Panc1 (cell line): Measurements from ENCODE around the gene SLIT3. TPM values are rescaled to one million over a fixed set of nuclear protein-coding genes. Genes with fewer than 3 reads are reported as not detected.

ENCODE experiments used
- ATAC-seq: fragments of 200-7000 bp; cut with Tn5 transposase; 2 replicates; pipeline ENCODE4 v1.9.1; 2020; ENCODE audit warnings: mild to moderate bottlenecking, moderate library complexity
- BruUV-seq: library from RNA; stranded (reverse); fragments of 400-500 nt; replicated peaks from 2 replicates; lab custom pipeline; 2021; lab: Mats Ljungman, UMichigan
- CTCF ChIA-PET: fragments of 300-600 bp; sonication (Branson Sonifier 250); formaldehyde crosslinking; loops from one replicate; lab custom pipeline; 2022; ENCODE audit warnings: antibody characterized with exemption; lab: Charles Lee
- POLR2A ChIA-PET: fragments of 300-600 bp; sonication (Branson Sonifier 250); formaldehyde crosslinking; loops from one replicate; lab custom pipeline; 2022; ENCODE audit warnings: antibody characterized with exemption; lab: Charles Lee
- DNase-seq: peaks from one replicate; pipeline ENCODE4 v3.0.0-alpha.2; 2010; ENCODE audit warnings: low read depth, low spot score
- H3K27ac ChIP-seq: 2 replicates; pipeline ENCODE4 v1.5.1; 2011; ENCODE audit warnings: mild to moderate bottlenecking, low read length, inconsistent platforms
- H3K27me3 ChIP-seq: fragments of 200-500 bp; sonication (Bioruptor generic); 2 replicates; pipeline ENCODE4 v1.6.0; 2014; ENCODE audit warnings: low read length, inconsistent platforms; ENCODE audit not compliant: control insufficient read depth, insufficient read depth
- H3K36me3 ChIP-seq: fragments of 200-500 bp; sonication (Bioruptor generic); 2 replicates; pipeline ENCODE4 v1.5.1; 2014; ENCODE audit warnings: inconsistent platforms, mild to moderate bottlenecking, low read length, moderate library complexity; ENCODE audit not compliant: control insufficient read depth, insufficient read depth
- H3K4me1 ChIP-seq: 2 replicates; pipeline ENCODE4 v1.5.1; 2011; ENCODE audit warnings: inconsistent platforms, mild to moderate bottlenecking, low read length, moderate library complexity; ENCODE audit not compliant: control insufficient read depth, insufficient read depth
- H3K4me3 ChIP-seq, 2 experiments: 2 replicates each; pipeline ENCODE4 v1.5.1; 2011 to 2012; ENCODE audit warnings: low read depth in 2 of 2, low read length in 2 of 2, mild to moderate bottlenecking in 2 of 2, inconsistent platforms in 1 of 2, moderate library complexity in 1 of 2
- H3K9me3 ChIP-seq: fragments of 200-500 bp; sonication (Bioruptor generic); 2 replicates; pipeline ENCODE4 v1.5.1; 2014; ENCODE audit warnings: low read depth, mild to moderate bottlenecking, inconsistent platforms, low read length, moderate library complexity; ENCODE audit not compliant: control insufficient read depth, insufficient read depth
- CTCF ChIP-seq: fragments of 450-650 bp; IDR thresholded peaks from 2 replicates; pipeline ENCODE4 v1.5.1; 2017; ENCODE audit warnings: mild to moderate bottlenecking
- POLR2AphosphoS5 ChIP-seq: IDR thresholded peaks from 2 replicates; pipeline ENCODE4 v1.6.1; 2012; ENCODE audit warnings: mild to moderate bottlenecking, low read depth, low read length, moderate library complexity
- REST ChIP-seq, 2 experiments: IDR thresholded peaks; 2 replicates each; pipeline ENCODE4 v1.6.1; 2011 to 2012; ENCODE audit warnings: low read depth in 2 of 2, control low read depth in 1 of 2, low read length in 1 of 2, mild to moderate bottlenecking in 1 of 2, moderate library complexity in 1 of 2; ENCODE audit not compliant: insufficient read depth in 1 of 2
- SIN3A ChIP-seq: IDR thresholded peaks from 2 replicates; pipeline ENCODE4 v1.6.1; 2012; ENCODE audit warnings: low read depth, mild to moderate bottlenecking, low read length, moderate library complexity, borderline replicate concordance; ENCODE audit not compliant: insufficient read depth
- TCF7L2 ChIP-seq: IDR thresholded peaks from 2 replicates; pipeline ENCODE4 v1.6.1; 2011; ENCODE audit warnings: mild to moderate bottlenecking, low read depth, low read length, inconsistent platforms
- in situ Hi-C: cut with HindIII; loops from 2 replicates; pipeline ENCODE4 v1.10.0; 2016; ENCODE audit warnings: low sequenced_read_pairs, low pct_unique_long_range_greater_than_20kb
- intact Hi-C: fragments of 100-400 bp; cut with micrococcal nuclease; formaldehyde crosslinking; loops from one replicate; pipeline ENCODE4 v1.10.0; 2022; ENCODE audit not compliant: unreplicated experiment
- total RNA-seq: library from RNA; stranded (reverse); gene quantifications from one replicate; pipeline ENCODE4 v1.2.1, GENCODE V29; 2021; ENCODE audit not compliant: unreplicated experiment

SLIT3 gene
- total RNA-seq, 1 experiment from 2014 or later = 26.4 TPM

- in situ Hi-C loops (no loop called here), intact Hi-C loops (no loop called here)
- ATAC-seq (no peak), DNase-seq (no peak)
- CTCF ChIA-PET = no interaction called here
- H3K4me1 ChIP-seq = no peaks in the 10 kb centered on the region
- POLR2A ChIA-PET = no interaction called here
- no peaks in the 10 kb centered on the region for H3K9me3 ChIP-seq
- TF ChIP-seq REST (IDR thresholded peaks at IDR 0.05; ENCODE audit: insufficient read depth in 1 of 2, low read depth in 2 of 2, low read length in 1 of 2) (no peak), SIN3A (no peak), TCF7L2 (no peak)
- H3K36me3 ChIP-seq = no peaks in the 10 kb centered on the region
- H3K27ac ChIP-seq = no peak overlapping the region
- H3K4me3 ChIP-seq = no peak overlapping the region
- peaks cover 2% of the 10 kb centered on the region; the same call in 1 of the 2 replicates for H3K27me3 ChIP-seq
- no TSS peak for BruUV-seq
Observed at GRCh38 chr5:168883991-168884390, 416.9 kb downstream of the SLIT3 start.

DNA sequence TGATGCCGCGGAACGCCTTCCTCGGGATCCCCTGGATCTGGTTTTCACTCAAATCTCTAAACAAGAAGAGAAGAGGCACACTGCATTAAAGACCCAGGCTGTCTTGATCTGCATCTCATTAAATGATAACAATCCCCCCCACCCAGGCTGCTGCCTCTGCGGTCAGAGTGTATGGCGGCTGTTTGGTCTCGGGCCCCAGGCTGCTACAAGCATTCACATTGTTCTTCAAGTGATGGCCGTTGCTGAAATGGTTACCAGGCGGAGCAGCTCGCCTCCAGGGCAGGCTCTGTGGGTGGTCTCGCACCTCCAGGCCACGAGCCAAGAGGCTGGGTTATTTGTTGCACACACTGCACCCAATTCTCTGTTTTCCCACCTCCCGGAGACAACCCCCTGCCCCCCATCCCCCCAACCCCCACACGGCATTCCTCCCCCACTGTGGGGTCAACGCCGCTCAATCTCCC, 417.6 kb downstream of the SLIT3 start:
- no TSS peak for BruUV-seq
- Histone ChIP-seq H3K27ac (no peak overlapping the region), H3K27me3 (peaks cover 2% of the 10 kb centered on the region; the same call in 1 of the 2 replicates), H3K4me3 (no peak overlapping the region), H3K36me3 (no peaks in the 10 kb centered on the region), H3K4me1 (no peaks in the 10 kb centered on the region), H3K9me3 (no peaks in the 10 kb centered on the region)
- CTCF ChIA-PET = no interaction called here
- POLR2A ChIA-PET = no interaction called here
- no peak for TF ChIP-seq POLR2AphosphoS5
- TF ChIP-seq REST (IDR thresholded peaks at IDR 0.05; ENCODE audit: insufficient read depth in 1 of 2, low read depth in 2 of 2, low read length in 1 of 2) = no peak
- TF ChIP-seq CTCF = no peak
- in situ Hi-C loops = no loop called here
- intact Hi-C loops = no loop called here
- no peak for ATAC-seq
- DNase-seq = no peak
